ENCODE results near the gene TMEM223.
A peak's percentile ranks its signal among the peaks of the same experiment; 100 is the strongest.

TMEM223 gene

GRCh38 chr11:62799486-62799885, 7.7 kb upstream of the TMEM223 start:
- DNase-seq: no peak

GRCh38 chr11:62796281-62796680, 4.5 kb upstream of the TMEM223 start:
- no peak for DNase-seq

GRCh38 chr11:62794201-62794775, 2.5 kb upstream of the TMEM223 start:
- no peak for DNase-seq

GRCh38 chr11:62792202-62792575, 383 bp upstream of the TMEM223 start:
- no peak for DNase-seq

- DNase-seq: no peak
These were observed 2.2 kb downstream of the TMEM223 start for GRCh38 chr11:62789576-62789975.

GRCh38 chr11:62788991-62789390, 2.8 kb downstream of the TMEM223 start:
- no peak for DNase-seq

GRCh38 chr11:62787005-62787759, 4.6 kb downstream of the TMEM223 start, which contains the start of gene TMEM179B:
Gene TMEM179B, plus strand, starts transcription at chr11:62787402. Its CDS starts 30 bp downstream, at chr11:62787432.
- DNase-seq: peak; percentile 97

- DNase-seq: peak; percentile 78
These were observed 5.3 kb downstream of the TMEM223 start for GRCh38 chr11:62786318-62787004.

- DNase-seq: no peak
These were observed 9.1 kb downstream of the TMEM223 start for GRCh38 chr11:62782753-62783152.

- no peak for DNase-seq
These were observed 13.4 kb downstream of the TMEM223 start for GRCh38 chr11:62778441-62778840.

GRCh38 chr11:62777389-62777788, 14.4 kb downstream of the TMEM223 start:
- no peak for DNase-seq

- no peak for DNase-seq
These were observed 16.2 kb downstream of the TMEM223 start for GRCh38 chr11:62775646-62776045.

GRCh38 chr11:62774407-62774806, 17.4 kb downstream of the TMEM223 start:
- DNase-seq: no peak

- peak; percentile 97 for DNase-seq
These were observed 20.4 kb downstream of the TMEM223 start, which contains the start of gene TAF6L for GRCh38 chr11:62771144-62772021. Gene TAF6L, plus strand, starts transcription at chr11:62771396. Its CDS starts 4,388 bp downstream, at chr11:62775784.

- no peak for DNase-seq
These were observed 21.0 kb downstream of the TMEM223 start for GRCh38 chr11:62770778-62771143.

- peak; percentile 13 for DNase-seq
These were observed 31.0 kb downstream of the TMEM223 start for GRCh38 chr11:62760867-62761227.

GRCh38 chr11:62757846-62758788, 33.7 kb downstream of the TMEM223 start:
- no peak for DNase-seq

GRCh38 chr11:62755086-62755615, 36.7 kb downstream of the TMEM223 start:
- no peak for DNase-seq

GRCh38 chr11:62753736-62754603, 37.8 kb downstream of the TMEM223 start, which contains the start of gene ZBTB3:
Gene ZBTB3, minus strand, starts transcription at chr11:62754160. Its CDS starts 496 bp downstream, at chr11:62753664.
- peak; percentile 100 for DNase-seq

- no peak for DNase-seq
These were observed 38.6 kb downstream of the TMEM223 start for GRCh38 chr11:62752994-62753735.
